ENCODE results near the gene KIF4B. TPM values are rescaled to one million over a fixed set of nuclear protein-coding genes. Genes with fewer than 3 reads are reported as not detected.

The KIF4B gene
- polyA plus RNA-seq, 1 of the 3 experiments (the other 2 are of a cell fraction), result 0.02 TPM

DNA sequence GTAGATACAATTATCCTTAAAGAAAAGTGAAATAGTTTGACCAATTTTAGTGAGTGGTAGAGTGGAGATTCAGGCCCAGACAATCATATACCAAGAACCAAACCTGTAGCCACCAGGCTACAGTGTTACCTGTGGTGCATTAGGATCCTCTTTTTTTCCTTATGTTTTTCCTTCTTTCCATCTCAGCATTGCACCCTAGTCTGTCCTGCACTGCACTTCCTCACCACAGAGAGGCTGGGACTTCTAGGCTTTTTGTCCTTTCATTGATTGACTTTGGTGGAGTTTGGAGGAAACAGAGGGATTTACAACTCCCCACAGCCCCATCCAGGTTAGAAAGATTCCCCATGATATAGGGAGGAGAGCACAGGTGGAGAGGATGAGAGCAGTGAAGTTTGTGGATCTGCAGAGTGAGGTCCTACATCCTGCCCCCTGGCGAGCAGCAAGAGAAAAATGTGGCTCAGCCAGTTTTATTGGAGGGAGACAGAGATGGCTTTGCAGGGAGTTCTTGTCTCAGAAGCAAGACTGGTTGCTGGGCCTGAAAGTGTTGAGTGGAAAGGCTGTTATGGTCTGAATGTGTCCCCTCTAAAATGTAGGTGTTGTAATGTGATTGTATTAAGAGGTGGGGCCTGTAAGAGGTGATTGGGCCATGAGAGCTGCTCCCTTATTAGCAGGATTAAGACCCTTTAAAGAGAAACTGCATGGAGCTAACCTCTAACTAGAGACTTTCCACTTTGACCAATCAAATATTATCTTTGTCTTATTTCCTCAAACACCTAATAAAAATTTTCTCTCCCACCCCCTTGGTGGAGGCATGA lies 36.2 kb downstream of the KIF4B start:
- no peak overlapping the region for H2AFZ ChIP-seq (ENCODE audit: low read depth)
- H3K4me2 ChIP-seq, result no peak overlapping the region
- H3K9me3 ChIP-seq, result no peaks in the 10 kb centered on the region
- H3K27me3 ChIP-seq (ENCODE audit: insufficient read depth), result no peaks in the 10 kb centered on the region
- no peaks in the 10 kb centered on the region for H3F3A ChIP-seq (replicated peaks; ENCODE audit: insufficient read depth)
- H3K4me1 ChIP-seq (ENCODE audit: control insufficient read depth in 1 of 2, insufficient read depth in 2 of 2, low read depth in 1 of 2, low read length in 1 of 2), result peaks cover 0 to 5% of the 10 kb centered on the region in 2 experiments; a peak in 2 of 4 replicates
- no peak for DNase-seq
- no peaks in the 10 kb centered on the region for H3K79me2 ChIP-seq (ENCODE audit: insufficient read depth)
- CTCF ChIA-PET, result no interaction called here
- no peaks in the 10 kb centered on the region for H3K36me3 ChIP-seq (replicated peaks in 1 of 2; ENCODE audit: control insufficient read depth in 1 of 2, insufficient read depth in 2 of 2, low read length in 1 of 2)
- TF ChIP-seq, protein P1, sequence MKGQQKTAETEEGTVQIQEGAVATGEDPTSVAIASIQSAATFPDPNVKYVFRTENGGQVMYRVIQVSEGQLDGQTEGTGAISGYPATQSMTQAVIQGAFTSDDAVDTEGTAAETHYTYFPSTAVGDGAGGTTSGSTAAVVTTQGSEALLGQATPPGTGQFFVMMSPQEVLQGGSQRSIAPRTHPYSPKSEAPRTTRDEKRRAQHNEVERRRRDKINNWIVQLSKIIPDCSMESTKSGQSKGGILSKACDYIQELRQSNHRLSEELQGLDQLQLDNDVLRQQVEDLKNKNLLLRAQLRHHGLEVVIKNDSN (IDR thresholded peaks at IDR 0.05; ENCODE audit: borderline replicate concordance, low read depth), result no peak
- 0 out of 2 replicates have a peak, but pooled peaks have one; percentile 9 for TF ChIP-seq SMC3 (IDR thresholded peaks at IDR 0.05; ENCODE audit: low read depth, low read length)
- TF ChIP-seq, protein P2, sequence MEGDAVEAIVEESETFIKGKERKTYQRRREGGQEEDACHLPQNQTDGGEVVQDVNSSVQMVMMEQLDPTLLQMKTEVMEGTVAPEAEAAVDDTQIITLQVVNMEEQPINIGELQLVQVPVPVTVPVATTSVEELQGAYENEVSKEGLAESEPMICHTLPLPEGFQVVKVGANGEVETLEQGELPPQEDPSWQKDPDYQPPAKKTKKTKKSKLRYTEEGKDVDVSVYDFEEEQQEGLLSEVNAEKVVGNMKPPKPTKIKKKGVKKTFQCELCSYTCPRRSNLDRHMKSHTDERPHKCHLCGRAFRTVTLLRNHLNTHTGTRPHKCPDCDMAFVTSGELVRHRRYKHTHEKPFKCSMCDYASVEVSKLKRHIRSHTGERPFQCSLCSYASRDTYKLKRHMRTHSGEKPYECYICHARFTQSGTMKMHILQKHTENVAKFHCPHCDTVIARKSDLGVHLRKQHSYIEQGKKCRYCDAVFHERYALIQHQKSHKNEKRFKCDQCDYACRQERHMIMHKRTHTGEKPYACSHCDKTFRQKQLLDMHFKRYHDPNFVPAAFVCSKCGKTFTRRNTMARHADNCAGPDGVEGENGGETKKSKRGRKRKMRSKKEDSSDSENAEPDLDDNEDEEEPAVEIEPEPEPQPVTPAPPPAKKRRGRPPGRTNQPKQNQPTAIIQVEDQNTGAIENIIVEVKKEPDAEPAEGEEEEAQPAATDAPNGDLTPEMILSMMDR (IDR thresholded peaks at IDR 0.05), result peak; percentile 38; the same call in 1 of the 2 replicates
- no peak for TF ChIP-seq POLR2AphosphoS5 (IDR thresholded peaks at IDR 0.05; ENCODE audit: low read depth, low read length)
- H3K4me3 ChIP-seq (ENCODE audit: low read depth in 2 of 2, low read length in 1 of 2), result no peak overlapping the region
- no peaks in the 10 kb centered on the region for H3K9me2 ChIP-seq
- H3K9ac ChIP-seq, result no peak overlapping the region
- POLR2A ChIA-PET, result no interaction called here
- H3K27ac ChIP-seq (ENCODE audit: low read depth in 2 of 2, low read length in 1 of 2), result no peak overlapping the region
- WGBS (ENCODE audit: low lambda C conversion rate), result 12% methylated on average over 1 of the region's 1 CpG
- H4K20me1 ChIP-seq (ENCODE audit: insufficient read depth), result no peaks in the 10 kb centered on the region

DNA sequence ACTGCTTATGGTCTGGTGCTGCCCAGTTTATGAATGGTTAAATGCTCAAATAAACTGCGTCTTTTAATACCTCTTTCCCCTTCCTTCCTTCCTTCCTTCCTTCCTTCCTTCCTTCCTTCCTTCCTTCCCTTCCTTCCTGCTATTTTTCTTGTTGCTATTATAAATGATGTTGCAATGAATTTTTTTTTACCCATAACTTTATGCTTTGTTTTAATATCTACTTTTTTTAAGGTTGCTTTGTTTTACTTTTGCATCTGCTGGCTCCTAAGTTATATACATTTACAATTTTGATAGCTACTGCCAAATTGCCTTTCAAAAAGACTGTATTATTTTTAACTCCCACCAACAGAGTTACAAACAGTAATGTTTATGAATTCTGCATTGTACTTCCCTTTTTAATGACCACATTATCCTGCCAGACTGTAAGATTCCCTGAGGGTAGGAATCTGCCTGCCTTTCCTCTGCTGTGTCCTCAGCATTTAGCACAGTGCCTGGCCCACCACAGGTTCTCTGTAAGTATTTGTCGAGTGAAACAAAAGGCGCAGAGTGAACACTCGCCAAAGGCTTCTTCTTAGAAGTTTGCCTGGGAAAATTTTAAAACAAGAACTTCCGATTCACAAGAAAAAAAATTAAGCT lies 36.9 kb downstream of the KIF4B start:
- CTCF ChIA-PET, result no interaction called here
- no peaks in the 10 kb centered on the region for H3K27me3 ChIP-seq (ENCODE audit: insufficient read depth)

More for the DNA sequence above, 36.9 kb downstream of the KIF4B start:
- Histone ChIP-seq H3F3A (replicated peaks; ENCODE audit: insufficient read depth) (no peaks in the 10 kb centered on the region), H3K79me2 (ENCODE audit: insufficient read depth) (no peaks in the 10 kb centered on the region), H3K9ac (no peak overlapping the region), H3K4me1 (ENCODE audit: control insufficient read depth in 1 of 2, insufficient read depth in 2 of 2, low read depth in 1 of 2, low read length in 1 of 2) (peaks cover 0 to 5% of the 10 kb centered on the region in 2 experiments; a peak in 2 of 4 replicates), H3K4me3 (ENCODE audit: low read depth in 2 of 2, low read length in 1 of 2) (no peak overlapping the region), H2AFZ (ENCODE audit: low read depth) (no peak overlapping the region), H3K36me3 (replicated peaks in 1 of 2; ENCODE audit: control insufficient read depth in 1 of 2, insufficient read depth in 2 of 2, low read length in 1 of 2) (no peaks in the 10 kb centered on the region), H3K9me2 (no peaks in the 10 kb centered on the region), H3K9me3 (no peaks in the 10 kb centered on the region), H3K27ac (ENCODE audit: low read depth in 2 of 2, low read length in 1 of 2) (no peak overlapping the region), H4K20me1 (ENCODE audit: insufficient read depth) (no peaks in the 10 kb centered on the region), H3K4me2 (no peak overlapping the region)
- POLR2A ChIA-PET, result no interaction called here
- WGBS (ENCODE audit: low lambda C conversion rate), result 68% methylated on average over 5 of the region's 5 CpGs
- TF ChIP-seq TAF1 (IDR thresholded peaks at IDR 0.05; ENCODE audit: borderline replicate concordance, low read depth, low read length), result no peak
- no peak for TF ChIP-seq MEF2A (IDR thresholded peaks at IDR 0.05; ENCODE audit: borderline replicate concordance, low read depth)
- no peak for TF ChIP-seq MXI1 (IDR thresholded peaks at IDR 0.05; ENCODE audit: low read depth, low read length)
- TF ChIP-seq, protein P3, sequence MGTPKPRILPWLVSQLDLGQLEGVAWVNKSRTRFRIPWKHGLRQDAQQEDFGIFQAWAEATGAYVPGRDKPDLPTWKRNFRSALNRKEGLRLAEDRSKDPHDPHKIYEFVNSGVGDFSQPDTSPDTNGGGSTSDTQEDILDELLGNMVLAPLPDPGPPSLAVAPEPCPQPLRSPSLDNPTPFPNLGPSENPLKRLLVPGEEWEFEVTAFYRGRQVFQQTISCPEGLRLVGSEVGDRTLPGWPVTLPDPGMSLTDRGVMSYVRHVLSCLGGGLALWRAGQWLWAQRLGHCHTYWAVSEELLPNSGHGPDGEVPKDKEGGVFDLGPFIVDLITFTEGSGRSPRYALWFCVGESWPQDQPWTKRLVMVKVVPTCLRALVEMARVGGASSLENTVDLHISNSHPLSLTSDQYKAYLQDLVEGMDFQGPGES (IDR thresholded peaks at IDR 0.05; ENCODE audit: low read depth, low read length), result no peak
- no peak for TF ChIP-seq SMC3 (IDR thresholded peaks at IDR 0.05; ENCODE audit: low read depth, low read length)
- TF ChIP-seq, protein P2 (IDR thresholded peaks at IDR 0.05), result no peak
- no peak for TF ChIP-seq GATA2 (CRISPR knock-in tag; IDR thresholded peaks at IDR 0.05)
- TF ChIP-seq EP300 (IDR thresholded peaks at IDR 0.05; ENCODE audit: borderline replicate concordance in 1 of 2, low read depth in 1 of 2, low read length in 1 of 2), result no peak
- no peak for TF ChIP-seq RXRA (IDR thresholded peaks at IDR 0.05; ENCODE audit: borderline replicate concordance, low read depth)
- TF ChIP-seq NRF1 (IDR thresholded peaks at IDR 0.05; ENCODE audit: low read depth, low read length), result no peak
- DNase-seq, result no peak
